Measurements from ENCODE around the gene SNCG.

GRCh38 chr10:86944907-86945306 lies 13.5 kb upstream of the SNCG start:
- TF ChIP-seq CTCF (IDR thresholded peaks at IDR 0.05): no peak
- TF ChIP-seq ZFX (IDR thresholded peaks at IDR 0.05; ENCODE audit: borderline replicate concordance): no peak

Data from 22Rv1 (cell line).